Cerebellar cortex (tissue), 1 donor: Measurements from ENCODE around the gene RNF41.
"Not testable (repeated sequence)": the region's sequence is repeated elsewhere in the genome, so short reads cannot be mapped to it uniquely, and the experiment has no call there.

Experiments
- DNase-seq: peaks from one replicate; pipeline ENCODE4 v3.0.0-alpha.2; 2015; ENCODE audit warnings: low spot score

The RNF41 gene

DNA sequence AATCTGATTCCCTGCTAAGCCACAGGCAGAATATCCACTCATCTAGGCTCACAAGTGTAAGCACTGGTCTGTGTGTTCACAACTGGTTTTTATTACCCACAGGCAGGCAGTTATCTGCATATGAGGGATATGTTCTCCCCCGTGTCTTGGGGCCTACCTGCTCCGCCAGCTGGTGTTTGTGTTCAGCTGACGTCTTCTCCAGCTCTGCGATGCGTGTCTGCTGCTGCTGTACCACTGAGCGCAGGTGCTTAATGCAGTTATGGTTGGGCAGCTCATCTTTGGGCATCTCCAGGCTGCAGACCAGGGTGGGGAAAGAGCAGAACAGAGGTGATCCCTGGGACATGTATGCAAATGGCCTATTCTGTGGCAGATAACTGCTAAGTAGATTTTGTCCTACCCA lies 13.7 kb downstream of the RNF41 start:
- no peak for DNase-seq

GRCh38 chr12:56206452-56207166 lies 15.1 kb downstream of the RNF41 start:
- peak; percentile 66 for DNase-seq

DNA sequence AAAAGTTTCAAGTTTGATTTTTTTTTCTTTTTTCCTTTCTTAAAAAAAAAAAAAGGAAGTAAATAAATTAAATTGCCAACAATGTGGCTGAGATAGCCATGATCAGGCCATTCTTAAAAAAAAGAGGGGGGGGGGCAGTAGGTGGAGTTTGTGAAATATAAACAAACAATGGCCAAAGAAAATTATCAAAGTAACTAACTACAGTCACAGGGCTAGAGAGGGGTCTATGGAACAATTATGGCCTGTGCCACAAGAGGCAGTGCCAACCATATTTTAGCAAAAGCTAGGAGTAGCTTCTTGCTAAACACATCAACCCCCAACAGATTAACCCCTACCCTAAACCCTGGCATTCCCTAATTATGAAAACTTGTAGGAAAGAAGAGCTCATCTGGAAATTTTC lies 16.3 kb downstream of the RNF41 start:
- no peak for DNase-seq

DNA sequence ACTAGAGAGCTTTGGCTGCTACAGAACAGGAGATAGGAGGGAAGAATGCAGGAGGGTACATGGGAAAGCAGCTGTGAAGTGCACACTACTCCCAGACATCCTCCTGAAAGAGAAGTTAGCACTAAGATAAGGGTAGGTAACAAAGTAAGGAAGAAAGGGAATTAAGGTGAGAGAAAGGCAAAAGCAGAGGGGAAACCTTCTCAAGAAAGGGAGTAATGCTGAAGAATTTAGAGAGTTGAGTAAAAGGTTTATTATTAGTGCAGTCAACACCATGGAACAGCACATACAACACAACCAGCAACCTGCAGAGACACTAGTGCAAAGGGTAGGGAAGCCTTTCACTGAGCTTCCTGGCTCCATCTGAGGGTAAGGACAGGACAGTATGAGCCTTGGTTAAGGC lies 17.4 kb downstream of the RNF41 start:
- DNase-seq: no peak

- no peak for DNase-seq
Measured at GRCh38 chr12:56202838-56203237, 18.9 kb downstream of the RNF41 start.

GRCh38 chr12:56202366-56202765 lies 19.4 kb downstream of the RNF41 start:
- DNase-seq: no peak

DNA sequence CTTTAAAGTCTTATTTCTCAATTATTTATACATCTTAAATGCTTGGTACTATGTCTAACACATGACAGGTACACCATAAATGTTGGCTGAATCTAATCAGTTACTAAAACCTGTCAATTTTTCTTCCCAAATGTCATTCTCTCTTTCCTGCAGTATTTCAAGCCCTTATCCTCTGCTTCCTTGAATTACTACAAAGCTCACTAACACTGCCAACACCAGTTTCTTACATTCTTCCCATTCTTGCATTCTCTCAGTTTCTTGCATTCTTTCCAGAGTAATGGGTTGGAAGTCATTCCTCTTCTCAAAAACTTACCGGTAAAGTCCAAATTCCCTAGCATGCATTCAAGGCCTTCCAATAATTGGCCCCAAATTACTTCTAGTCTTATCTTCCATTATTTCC lies 22.9 kb downstream of the RNF41 start:
- DNase-seq: no peak

- no peak for DNase-seq
Measured at GRCh38 chr12:56197921-56198635, 23.6 kb downstream of the RNF41 start.

DNA sequence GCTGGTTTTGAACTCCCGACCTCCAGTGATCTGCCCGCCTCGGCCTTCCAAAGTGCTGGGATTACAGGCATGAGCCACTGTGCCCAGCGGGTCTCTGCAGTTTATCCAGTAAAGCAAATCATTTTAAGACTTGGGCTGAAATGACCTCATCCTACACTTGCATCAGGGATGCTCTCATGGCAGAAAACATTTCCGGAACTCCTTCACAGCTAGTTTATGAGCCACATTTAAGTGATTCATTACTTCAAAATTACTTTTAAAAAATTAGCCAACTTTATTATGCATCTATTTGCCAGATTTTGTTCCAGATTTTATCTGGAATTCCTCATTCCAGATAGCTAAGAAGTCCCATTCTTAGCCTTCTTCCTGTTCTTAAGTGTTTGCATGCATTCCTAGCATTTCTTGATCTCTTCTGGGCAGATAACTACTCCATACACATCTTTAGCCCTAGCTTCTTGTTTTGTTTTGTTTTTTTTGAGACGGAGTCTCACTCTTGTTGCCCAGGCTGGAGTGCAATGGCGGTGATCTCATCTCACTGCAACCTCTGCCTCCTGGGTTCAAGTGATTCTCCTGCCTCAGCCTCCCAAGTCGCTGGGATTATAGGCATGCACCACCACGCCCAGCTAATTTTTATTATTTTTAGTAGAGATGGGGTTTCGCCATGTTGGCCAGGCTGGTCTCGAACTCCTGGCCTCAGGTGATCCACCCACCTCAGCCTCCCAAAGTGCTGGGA lies 24.7 kb downstream of the RNF41 start:
- DNase-seq: not testable (repeated sequence)

DNA sequence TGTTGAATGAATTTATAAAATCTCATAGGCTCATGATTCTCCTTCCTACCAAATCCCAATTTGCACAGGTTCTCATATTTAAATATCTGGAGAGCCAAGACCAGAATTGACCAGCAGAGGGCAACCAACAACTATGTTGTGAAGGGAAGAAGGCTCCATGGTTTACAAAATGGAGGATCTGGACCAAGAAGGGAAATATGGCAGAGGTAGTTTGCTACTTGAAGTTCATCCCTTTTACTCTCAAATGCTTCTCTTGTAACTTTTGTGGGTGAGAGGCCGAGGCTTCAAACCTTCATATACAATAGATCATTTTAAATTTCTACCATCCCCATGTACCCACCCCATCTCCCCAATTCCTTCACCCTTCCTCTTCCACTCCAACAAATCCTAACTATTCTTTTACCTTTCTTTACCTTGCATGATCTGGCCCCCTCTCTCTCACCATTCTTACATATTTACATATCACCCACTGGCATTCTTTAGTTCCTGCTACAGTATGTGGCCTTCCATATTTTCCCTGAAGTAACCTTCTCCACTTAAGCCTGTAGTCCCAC lies 28.6 kb downstream of the RNF41 start:
- DNase-seq: peak; percentile 90

GRCh38 chr12:56192582-56192981 lies 29.1 kb downstream of the RNF41 start:
- DNase-seq: no peak

DNA sequence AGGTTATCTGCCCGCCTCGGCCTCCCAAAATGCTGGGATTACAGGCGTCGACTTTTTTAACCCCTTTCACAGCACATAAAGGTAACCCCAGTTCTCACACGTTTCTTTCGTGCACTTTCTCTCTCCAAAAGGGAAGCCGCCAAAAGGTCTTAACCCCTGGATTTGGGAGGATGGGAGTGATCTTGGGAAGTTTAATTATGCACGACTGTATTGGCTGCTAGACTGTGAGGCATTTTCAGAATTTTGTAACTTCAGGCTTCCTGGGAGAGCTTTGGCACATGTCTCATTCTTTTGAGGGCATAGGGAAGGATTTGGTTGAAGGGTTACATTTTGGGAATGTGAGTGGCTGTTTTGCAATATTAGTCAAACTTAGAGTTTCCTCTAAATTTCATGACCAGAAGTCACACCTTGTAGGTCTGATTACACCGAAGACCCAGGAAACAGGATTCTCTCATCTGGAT lies 31.0 kb downstream of the RNF41 start:
- peak; percentile 28 for DNase-seq

DNA sequence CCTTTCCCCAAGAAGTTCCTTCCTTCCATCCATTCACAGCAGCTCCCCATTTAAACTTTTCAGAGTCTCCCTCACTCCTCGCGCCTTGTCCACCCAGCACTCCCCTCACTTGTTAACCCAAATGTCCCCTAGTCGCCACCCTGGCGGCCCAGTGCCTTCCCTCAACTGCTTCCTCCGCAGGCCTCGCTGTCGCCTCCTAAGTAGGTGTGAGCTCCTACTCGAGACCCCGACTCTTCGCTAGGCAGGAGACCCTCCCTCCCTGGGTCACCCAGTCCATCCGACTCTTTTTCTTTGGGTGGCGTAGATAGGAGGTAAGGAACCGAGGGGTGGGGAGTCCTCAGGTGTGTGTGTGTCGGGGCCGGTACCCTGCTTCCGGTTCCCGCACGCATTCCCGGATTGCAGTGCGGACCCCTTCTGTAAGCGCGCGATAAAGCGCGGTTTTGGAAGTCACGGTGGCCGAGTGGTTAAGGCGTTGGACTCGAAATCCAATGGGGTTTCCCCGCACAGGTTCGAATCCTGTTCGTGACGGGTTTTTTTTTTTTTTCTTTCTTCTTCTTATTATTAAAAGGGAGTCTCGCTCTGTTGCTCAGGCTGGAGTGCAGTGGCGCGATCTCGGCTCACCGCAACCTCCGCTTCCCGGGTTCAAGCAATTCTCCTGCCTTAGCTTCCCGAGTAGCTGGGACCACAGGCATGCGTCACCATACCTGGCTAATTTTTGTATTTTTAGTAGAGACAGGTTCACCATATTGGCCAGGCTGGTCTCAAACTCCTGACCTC lies 31.6 kb downstream of the RNF41 start:
- DNase-seq: peak; percentile 88

DNA sequence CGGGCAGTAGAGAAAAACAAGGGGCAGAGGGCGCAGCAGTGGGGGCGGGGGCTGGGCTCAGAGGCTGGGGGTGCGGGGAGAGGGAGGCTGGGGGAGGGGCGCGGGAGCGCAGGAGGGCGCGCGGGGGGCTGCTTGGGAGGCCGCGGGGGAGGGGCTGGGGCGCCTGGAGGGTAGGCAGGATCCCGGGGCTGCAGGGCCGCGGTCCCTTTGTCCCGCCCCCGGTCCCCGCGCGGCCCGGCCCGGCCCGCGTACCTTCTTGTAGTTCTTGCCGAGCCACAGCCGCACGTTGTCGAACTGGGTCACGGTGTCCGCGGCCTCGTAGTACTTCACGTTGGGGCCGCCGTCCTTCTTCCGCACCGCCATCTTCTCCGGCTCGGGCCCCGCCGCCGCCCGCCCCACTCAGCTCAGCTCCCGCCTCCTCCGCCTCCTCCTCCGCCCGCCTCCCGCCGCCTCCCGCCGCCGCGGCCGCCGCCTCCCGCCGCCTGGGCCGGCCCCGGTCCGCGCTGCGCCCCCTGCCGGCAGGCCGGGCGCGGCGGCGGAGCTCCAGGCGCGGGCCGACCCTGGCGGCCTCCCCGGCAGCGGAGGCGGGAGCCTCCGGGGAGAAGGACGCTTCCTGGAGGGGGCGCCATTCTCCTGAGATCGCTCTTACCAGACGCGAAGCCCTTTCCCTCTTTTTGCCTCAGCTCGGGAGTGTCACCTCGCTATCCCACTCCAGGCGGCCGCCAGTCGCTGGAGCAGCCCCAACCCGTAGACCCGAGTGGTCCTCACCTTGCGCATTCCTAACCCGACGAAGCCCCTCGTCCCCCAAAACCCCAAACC lies 32.4 kb downstream of the RNF41 start, which contains the start of gene SMARCC2:
Gene SMARCC2, minus strand, starts transcription at position 385 of the 819 bp plus-strand sequence. Its CDS starts 22 bp downstream, at position 363.
- DNase-seq: peak; percentile 86

- DNase-seq: no peak
Measured at GRCh38 chr12:56188778-56189098, 33.0 kb downstream of the RNF41 start.

DNA sequence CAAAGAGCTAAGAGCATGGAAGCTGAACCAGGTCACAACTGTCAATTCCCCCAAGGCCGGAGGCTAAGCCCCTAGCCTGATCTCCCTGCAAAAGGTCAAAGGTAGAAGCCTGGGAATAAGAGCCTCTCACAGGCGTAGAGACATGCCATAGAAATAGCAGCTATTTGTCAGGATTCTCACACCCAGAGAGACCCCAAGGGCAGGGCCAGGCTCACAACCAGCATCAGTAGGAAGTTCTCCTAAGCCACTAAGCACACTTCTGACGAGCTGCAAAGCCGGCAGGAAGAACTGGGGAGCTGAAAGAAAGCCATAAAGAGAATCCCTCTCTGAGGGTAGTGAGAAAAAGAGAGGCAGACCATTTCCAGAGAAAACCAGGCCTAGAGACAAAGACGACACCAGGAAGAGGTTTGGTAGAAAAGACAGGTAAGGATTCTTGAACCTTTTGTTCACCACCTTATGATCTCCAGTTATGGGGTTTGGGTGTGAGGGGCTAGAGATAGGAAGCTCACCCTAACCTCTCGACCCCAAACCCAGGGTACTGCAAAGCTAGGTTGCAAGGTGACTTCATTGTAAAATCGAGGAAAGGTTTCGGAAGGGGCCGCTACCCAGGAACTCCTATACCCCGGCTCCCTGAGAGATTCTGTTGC lies 33.5 kb downstream of the RNF41 start:
- DNase-seq: no peak

DNA sequence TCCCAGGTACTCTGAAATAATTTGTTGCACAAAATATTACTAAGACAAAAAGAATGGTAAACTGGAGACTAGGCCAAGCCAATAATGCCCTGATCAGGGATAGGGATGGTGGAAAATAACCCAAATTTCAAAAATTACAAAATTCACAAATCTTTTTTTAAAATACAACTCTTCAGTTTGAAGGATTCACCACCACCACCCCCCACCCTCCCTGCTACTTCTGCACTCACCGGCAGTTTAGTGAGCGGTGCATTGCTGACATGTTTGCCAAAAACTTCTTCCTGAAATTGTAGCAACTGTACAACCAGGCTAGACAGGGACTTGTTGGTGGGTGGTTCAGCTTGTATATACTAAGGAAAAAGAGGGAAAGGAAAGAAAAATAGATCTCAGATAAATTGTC lies 34.8 kb downstream of the RNF41 start:
- no peak for DNase-seq

- DNase-seq: no peak
Measured at GRCh38 chr12:56178347-56178746, 43.4 kb downstream of the RNF41 start.

GRCh38 chr12:56172839-56173238 lies 48.9 kb downstream of the RNF41 start:
- no peak for DNase-seq

GRCh38 chr12:56169229-56169759 lies 52.4 kb downstream of the RNF41 start:
- no peak for DNase-seq
